Kasumi-1 (cell line): ENCODE measurements around the gene KANK3.
A peak's percentile ranks its signal among the peaks of the same experiment; 100 is the strongest.
"Not testable (repeated sequence)": the region's sequence is repeated elsewhere in the genome, so short reads cannot be mapped to it uniquely, and the experiment has no call there.

ENCODE experiments used
- DNase-seq, 2 experiments: peaks; one replicate each; lab custom pipeline; 2025; lab: John Stamatoyannopoulos, UW

Gene KANK3

DNA sequence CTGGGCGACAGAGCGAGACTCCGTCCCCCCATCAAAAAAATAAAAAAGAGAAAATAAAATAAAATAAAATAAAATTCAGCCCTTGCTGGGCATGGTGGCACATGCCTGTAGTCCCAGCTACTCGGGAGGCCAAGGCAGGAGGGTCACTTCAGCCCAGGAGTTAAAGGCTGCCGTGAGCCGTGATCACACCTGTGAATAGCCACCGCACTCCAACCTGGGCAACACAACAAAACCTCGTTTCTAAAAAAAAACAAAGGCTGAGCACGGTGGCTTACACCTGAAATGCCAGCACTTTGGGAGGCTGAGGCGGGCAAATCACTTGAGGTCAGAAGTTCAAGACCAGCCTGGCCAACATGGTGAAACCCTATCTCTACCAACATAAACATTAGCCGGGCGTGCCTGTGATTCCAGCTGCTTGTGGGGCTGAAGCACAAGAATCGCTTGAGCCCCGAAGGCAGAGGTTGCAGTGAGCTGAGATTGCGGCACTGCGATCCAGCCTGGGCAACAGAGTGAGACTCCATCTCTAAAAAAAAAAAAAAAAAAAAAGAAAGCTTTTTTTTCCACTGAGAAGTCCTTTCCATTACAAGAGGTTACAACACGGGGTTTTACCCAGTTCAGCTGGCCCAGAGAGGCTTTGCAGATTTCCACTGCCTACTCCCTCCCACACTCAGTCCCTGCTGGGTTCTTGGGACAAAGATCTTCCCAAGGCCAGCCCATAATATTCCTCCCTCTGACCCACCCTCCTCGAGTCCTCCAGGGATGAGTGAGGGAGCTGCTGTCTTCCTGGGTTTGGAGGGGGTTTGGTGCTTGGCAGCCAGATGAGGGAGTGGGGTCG is 27.3 kb upstream of the KANK3 start:
- no peak for DNase-seq

DNA sequence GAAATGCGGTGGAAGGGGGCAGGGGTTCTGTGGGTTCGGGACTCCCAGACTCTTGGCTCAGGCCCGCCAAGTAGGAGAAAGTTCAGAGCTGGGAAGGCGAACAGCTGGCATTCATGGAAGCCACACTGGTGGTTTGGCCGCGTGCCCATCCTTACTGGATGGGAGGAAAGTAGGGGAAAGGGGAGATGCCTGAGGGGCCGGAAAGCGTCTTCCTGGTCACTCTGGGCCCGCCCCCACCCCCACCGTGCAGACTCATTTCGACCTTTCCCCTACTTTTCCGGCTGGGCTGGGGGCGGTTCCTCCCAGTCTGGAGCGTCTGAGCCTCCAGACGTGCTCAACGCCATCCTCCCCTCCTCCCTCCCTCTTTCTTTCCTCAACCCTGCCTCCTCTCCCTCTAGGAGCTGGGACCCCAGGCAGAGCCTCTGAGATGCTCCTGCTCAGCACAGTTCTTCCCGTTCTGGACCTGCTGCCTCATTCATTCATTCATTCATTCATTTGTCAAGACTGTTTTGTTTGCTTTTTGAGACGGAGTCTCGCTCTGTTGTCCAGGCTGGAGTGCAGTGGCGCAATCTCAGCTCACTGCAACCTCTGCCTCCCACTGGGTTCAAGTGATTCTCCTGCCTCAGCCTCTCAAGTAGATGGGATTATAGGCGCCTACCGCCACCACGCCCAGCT is 24.4 kb upstream of the KANK3 start:
- DNase-seq = no peak

DNA sequence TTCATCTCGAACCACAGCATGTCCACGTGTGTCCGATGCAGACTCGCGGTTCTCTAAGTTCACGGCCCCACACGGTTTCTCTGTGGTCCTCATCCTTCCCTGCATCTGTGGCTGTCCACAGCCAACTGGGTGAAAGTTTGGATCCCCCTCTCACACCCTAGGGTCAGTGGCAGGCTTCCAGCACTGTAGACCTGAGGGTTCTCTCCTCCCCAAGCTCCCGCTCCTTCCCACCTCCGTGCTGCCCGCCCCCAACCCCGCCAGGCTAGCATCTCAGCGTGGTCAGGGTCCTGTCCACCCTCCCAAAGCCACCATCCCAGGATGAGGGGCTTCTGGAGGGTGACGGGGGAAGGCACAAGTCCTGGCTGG is 23.9 kb upstream of the KANK3 start:
- no peak for DNase-seq

DNA sequence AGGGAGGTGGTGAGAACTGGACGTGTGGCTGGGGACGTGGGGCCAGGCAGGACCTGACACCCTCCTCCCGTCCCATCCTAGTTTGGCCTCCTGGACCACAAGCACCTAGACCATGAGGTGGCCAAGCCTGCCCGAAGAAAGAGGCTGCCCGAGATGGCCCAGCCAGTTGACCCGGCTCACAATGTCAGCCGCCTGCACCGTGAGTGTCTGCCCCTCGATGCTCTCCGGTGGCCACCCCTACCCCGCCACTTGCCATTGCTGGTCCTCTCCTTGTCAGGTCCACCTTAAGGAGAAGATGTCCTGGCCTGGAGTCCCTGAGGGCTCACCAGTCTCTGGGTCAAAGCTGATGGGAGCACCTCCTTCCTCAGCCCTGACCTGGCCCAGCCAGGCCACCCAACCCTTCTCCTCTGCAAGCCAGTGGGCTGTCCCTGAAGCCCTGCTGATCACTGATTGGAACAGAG is 23.1 kb upstream of the KANK3 start:
- DNase-seq = no peak

DNA sequence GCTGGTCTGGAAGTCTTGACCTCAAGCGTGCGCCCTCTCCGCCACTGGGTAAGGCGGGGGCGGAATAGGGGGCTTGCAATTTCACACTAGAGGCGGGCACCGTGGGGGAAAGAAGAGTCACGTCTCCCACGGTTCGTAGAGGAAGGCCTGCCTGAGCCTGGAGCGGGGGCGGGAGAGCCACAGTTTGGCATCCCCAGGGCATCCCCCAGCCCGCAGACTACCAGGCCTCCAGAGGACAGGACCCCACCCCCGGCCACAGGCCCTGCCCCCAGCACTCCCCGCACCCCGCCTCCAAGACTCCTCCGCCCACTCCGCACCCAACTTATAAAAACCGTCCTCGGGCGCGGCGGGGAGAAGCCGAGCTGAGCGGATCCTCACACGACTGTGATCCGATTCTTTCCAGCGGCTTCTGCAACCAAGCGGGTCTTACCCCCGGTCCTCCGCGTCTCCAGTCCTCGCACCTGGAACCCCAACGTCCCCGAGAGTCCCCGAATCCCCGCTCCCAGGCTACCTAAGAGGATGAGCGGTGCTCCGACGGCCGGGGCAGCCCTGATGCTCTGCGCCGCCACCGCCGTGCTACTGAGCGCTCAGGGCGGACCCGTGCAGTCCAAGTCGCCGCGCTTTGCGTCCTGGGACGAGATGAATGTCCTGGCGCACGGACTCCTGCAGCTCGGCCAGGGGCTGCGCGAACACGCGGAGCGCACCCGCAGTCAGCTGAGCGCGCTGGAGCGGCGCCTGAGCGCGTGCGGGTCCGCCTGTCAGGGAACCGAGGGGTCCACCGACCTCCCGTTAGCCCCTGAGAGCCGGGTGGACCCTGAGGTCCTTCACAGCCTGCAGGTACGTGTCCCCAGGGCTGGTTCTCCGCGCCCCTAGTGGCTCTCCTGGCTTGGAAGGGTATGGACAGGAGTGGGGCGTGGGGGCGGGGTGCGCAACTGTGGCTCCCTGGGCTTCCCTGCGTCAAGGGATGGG is 21.0 kb upstream of the KANK3 start, which contains the start of gene ANGPTL4:
Gene ANGPTL4 (plus strand): TSS at position 353 of the 969 bp plus-strand sequence. CDS start 167 bp downstream, at position 520.
- peak; percentile 27 to 31 for DNase-seq

DNA sequence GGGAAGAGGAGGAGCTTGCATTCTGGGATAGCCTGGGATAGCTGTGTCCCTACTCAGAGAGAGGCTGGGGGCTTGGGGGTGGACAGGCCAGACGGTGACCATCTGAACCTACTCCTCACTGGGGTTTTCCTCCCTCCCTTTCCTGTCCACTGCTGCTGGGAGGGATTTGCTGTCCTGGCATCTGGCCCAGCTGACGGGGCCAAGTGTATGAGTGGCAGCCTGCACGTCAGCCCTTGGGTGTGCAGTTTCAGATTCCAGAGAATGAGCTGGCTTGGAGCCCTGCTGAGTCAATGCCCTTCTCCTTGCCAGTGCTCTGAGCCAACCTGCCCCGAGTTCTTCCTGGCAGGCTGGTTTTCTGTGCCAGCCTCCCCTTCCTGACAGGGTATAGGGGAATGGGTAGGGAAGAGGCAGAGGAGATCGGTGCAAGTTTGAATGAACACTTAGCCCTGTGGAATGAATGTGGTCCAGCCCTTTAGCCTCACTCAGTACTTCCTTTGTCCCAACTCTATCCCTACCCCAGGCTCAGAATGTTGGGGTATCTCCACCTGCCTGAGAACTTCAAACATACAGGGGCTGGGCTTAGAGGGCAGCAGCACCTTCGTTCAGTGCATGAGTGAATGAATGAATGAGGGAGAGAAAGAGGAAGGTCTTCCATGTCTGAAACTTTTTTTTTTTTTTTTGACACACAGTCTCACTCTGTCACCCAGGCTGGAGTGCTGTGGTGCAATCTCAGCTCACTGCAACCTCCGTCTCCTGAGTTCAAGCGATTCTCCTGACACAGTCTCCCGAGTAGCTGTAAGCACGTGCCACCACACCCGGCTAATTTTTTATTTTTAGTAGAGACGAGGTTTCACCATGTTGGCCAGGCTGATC is 19.1 kb upstream of the KANK3 start:
- DNase-seq = no peak

DNA sequence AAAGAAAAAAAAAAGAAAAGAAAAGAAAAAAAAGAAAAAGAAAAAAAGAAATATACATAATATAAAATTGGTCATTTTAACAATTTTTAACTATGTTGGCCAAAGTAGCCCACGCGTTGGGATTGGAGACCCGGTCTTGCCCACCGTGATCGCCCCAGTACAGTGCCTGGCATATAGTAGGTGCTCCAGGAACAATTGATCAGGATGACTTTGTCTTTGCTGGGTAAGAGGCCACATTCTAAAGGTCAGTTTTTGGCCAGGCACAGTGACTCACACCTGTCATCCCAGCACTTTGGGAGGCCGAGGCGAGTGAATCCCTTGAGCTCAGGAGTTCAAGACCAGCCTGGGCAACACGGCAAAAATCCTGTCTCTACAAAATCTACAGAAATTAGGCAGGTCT is 17.1 kb upstream of the KANK3 start:
- no peak for DNase-seq

DNA sequence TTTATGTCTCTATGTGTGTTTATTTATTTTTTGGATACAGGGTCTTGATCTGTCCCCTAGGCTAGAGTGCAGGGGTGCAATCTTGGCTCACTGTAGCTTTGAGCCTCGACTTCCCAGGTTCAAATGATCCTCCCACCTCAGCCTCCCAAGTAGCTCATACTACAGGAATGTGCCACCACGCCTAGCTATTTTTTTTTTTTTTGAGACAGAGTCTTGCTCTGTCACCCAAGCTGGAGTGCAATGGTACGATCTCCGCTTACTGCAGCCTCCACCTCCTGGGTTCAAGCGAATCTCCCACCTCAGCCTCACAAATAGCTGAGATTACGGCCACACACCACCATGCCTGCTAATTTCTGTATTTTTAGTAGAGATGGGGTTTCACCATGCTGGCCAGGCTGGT is 15.9 kb upstream of the KANK3 start:
- no peak for DNase-seq

DNA sequence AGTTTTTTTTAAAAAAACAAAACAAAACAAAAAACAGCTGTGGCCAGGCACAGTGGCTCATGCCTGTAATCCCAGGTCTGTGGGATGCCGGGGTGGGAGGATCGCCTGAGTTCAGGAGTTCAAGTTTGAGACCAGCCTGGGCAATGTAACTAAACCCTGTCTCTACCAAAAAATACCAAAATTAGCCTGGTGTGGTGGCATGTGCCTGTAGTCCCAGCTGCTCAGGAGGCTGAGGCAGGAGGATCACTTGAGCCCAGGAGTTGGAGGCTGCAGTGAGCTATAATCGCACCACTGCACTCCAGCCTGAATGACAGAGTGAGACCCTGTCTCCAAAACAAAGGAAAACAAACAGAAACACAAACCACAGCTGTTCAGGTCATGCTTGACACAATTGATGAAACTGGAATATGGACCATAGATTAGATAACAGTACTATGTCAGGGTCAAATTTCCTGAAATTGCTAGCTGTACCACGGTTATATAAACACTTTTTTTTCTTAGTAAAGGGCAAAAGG is 14.0 kb upstream of the KANK3 start:
- DNase-seq = no peak

DNA sequence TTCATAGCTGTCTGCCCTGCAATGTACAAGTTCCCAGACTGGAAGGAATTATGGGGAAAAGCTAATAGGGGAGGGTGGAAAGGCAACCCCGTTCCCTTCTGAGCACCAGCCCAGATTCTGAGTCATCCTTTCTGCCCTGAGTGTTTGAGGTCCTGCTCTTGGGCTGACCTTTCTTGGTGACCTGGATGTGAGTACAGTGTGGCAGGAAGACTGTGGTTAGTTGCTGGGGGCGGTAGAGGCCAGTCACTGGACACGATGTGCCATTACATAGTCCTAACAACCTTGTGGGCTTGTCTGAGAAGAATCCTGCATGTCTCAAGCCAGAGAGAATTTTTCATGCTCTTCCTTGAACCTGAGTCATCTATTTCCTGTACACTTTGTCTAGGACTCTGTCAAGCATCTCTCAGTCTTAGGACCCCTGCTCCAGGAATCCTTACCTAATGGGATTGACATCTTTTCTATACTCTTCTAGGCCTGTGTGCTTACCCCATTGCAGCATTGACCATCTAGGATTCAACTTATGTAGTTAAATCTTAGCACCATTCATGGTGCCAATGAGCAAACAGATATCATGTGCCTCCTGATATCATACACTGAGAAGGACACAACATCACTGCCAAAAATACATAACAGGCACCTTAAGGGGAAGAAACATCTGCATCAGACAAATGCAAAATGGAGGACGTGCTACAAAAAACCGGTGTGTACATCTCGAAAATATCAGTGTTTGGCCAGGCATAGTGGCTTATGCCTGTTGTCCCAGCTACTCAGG is 12.8 kb upstream of the KANK3 start:
- no peak for DNase-seq

DNA sequence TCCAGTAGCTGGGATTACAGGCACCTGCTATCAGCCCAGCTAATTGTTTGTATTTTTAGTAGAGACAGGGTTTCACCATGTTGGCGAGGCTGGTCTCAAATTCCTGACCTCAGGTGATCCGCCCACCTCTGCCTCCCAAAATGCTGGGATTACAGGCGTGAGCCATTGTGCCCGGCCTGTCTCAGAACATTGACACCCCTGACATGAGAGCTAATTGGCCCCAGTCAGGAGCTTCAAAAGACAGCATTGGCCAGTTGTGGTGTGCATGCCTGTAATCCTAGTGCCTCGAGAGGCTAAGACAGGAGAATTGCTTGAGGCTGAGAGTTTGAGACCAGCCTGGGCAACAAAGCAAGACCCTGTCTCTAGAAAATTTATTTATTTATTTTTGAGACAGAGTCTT is 9.8 kb upstream of the KANK3 start:
- DNase-seq = not testable (repeated sequence)

DNA sequence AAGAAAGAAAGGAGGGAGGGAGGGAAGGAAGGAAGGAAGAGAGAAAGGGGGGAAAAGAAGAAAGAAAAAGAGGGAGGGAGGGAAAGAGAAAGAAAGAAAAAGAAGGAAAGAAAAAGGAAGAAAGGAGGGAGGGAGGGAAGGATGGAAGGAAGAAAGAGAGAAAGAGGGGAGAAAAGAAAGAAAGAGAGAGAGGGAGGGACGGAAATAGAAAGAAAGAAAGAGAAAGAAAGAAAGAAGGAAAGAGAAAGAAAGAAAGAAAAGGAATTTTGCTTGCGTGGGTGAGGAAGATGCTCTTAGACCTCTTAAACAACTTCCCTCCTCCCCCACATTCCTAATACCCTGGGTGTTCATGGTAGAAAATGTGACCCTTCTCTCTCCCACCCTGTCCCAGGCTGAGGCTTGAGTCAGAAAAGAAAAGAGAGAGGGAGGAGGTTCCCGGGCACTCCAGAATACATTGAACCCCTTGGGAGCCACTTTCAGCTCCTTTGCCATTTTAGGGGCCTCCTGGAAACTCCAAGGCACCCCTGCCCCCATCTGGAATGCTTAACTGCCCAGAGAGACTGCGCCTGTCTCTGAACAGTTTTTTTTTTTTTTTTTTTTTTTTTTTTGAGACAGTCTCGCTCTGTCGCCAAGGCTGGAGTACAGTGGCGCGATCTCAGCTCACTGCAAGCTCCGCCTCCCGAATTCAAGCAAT is 9.2 kb upstream of the KANK3 start:
- DNase-seq = no peak

DNA sequence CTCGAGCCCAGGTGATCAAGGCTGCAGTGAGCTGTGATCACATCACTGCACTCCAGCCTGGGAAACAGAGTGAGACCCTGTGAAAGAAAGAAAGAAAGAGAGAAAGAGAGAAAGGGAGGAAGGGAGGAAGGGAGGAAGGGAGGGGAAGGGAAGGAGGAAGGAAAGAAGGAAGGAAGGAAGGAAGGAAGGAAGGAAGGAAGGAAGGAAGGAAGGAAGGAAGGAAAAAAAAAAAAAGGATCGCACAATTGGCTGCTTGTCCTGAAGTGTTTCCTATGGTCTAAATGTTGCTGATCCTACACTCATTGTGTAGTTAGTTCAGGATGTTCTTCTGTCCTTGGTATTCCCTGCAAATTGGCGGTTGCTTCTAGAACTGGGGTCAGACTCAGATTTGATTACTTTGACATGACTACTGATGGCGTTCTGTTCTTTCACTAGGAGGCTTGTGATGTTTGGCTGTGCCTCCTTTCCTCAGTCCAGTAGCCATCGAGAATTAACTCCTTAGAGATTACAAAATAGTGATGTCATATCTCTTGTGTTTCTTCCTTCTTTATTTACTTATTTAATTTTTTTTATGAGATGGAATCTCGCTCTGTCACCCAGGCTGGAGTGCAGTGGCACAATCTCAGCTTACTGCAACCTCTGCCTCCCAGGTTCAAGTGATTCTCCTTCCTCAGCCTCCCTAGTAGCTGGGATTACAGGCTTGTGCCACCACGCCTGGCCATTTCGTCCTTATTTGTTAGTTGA is 6.7 kb upstream of the KANK3 start:
- not testable (repeated sequence) for DNase-seq

DNA sequence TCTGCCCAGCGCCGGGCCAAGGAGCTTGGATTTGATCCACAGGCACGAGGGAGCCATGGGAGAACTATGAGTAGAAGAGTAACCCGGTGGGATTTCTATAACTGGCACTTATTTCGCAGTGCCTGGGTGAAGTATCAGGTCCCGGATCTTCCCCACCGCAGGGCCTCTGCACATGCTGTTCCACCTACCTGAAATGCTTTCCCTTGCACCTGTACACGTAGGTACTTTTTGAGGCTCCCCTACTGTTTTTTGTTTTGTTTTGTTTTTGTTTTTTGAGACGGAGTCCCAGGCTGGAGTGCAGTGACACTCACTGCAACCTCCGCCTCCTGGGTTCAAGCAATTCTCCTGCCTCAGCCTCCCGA is 402 bp upstream of the KANK3 start:
- DNase-seq = no peak

DNA sequence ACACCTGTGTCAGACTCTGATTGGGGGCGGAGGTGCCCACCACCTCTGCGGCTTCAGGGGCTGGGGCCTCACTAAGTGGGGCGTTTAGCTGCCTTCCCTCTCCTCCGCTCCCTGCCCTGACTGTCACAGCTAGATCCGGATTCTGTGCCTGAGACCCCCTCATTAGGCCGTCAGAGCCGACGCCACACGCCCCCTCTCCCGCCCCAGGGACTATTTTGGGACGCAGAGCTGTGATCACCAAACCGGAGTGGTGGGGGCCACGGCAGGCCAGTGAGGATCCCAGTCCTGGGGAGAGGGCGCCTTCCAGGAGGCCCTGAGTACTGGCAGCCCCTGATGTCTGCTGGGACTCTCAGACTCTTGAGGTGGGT is 762 bp downstream of the KANK3 start:
- no peak for DNase-seq

DNA sequence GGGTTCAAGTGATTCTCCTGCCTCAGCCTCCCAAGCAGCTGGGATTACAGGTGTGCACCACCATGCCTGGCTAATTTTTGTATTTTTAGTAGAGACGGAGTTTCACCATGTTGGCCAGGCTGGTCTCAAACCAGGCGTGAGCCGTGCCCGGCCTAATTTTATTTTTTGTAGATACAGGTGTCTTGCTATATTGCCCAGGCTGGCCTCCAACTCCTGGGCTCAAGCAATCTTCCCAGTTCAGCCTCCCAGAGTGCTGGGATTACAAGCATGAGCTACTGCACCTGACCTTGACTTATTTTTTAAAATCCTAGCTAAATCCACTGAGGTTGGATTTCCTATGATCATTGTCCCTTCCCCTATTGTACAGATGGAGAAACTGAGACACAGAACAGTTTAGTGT is 1.6 kb downstream of the KANK3 start:
- not testable (repeated sequence) for DNase-seq

DNA sequence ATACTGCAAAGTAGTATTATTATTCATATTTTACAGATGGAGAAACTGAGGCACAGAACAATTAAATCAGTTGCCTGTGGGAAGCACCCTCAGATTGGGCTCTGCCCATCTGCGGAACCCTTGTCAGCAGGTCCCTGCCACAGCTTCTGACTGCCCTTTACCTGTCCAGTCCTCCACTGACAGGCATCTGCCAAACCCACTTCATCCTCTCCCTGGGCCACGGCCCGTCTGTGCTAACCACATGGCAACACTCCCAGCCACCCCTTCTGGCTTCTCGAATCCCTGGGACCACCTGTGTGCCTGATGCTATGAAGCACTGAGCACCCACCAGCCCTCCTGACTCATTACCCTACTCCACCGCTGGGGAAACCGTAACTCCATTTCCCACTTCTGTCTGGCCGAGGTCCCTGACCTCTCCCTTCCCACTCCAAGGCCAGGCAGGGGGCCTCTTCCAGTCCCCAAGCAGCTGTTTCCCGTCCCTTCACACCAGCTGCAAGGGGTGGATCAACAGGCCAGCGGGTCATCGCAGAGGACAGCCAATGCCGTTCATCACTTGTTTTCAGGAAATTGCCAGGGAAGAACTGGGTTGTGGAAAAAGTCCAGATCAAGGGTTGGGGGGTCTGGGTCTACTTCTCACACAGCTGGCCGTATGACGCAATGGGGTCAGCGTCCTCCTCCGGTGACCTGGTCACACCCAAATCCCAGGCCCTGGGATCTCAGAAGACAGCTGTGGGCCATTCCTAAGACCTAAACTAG is 2.5 kb downstream of the KANK3 start:
- no peak for DNase-seq

DNA sequence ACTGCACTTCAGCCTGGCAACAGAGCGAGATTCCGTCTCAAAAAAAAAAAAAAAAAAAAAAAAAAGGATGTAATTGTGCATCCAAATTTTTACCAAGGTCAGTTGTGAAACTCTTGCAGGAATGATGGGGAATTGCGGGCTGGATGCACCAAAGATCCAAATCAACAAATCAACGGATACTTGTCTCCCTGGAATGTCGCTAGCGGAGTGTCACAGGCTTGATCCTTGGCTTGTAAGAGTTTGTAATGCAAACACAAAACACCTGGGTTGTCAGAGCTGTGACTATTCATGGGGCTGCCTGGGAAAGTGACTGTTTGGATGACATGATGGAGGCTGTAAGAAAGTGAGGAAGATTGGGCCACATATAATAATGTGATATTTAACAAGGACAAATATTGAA is 4.2 kb downstream of the KANK3 start:
- DNase-seq = no peak
